ENCODE results near the gene POMT2.

GRCh38 chr14:77329872-77330271 is 9.2 kb upstream of the POMT2 start:
- TF ChIP-seq, protein P1, sequence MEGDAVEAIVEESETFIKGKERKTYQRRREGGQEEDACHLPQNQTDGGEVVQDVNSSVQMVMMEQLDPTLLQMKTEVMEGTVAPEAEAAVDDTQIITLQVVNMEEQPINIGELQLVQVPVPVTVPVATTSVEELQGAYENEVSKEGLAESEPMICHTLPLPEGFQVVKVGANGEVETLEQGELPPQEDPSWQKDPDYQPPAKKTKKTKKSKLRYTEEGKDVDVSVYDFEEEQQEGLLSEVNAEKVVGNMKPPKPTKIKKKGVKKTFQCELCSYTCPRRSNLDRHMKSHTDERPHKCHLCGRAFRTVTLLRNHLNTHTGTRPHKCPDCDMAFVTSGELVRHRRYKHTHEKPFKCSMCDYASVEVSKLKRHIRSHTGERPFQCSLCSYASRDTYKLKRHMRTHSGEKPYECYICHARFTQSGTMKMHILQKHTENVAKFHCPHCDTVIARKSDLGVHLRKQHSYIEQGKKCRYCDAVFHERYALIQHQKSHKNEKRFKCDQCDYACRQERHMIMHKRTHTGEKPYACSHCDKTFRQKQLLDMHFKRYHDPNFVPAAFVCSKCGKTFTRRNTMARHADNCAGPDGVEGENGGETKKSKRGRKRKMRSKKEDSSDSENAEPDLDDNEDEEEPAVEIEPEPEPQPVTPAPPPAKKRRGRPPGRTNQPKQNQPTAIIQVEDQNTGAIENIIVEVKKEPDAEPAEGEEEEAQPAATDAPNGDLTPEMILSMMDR (IDR thresholded peaks at IDR 0.05; ENCODE audit: low read length): no peak
- TF ChIP-seq EZH2 (IDR thresholded peaks at IDR 0.05; ENCODE audit: borderline replicate concordance, low read length): no peak
